ENCODE results near the gene TTLL12.

TTLL12 gene

DNA sequence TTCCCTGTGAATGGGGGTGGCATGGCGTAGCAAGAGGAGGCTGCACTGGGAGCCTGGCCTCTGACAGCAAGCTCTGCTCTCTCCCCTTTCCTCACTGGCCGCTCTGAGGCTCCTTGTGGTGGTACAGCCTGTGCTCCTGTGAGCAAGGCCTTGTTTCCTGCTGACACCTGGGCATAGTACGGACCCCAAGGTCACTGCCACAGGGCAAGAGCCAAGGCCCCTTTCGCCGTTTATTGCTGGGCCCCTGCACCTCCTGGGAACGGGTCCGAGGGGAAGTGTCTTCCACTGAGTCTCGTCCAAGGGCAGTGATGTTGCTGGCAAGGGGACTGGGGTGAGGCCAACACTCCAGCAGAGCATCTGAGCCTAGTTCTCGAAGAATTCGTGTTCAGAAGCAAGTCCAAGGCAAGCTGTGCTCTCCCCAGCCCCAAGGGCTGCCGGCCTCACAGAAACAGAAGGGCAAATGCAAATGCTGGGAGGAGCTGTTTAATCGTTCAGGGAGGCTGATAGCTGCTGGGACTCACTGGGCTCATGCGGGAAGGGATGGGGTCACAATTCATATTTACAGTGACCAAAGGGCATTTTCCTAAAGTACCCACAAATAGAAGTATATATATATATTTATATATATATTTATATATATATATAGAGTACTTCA is 15.9 kb upstream of the TTLL12 start:
- TF ChIP-seq, protein P1, sequence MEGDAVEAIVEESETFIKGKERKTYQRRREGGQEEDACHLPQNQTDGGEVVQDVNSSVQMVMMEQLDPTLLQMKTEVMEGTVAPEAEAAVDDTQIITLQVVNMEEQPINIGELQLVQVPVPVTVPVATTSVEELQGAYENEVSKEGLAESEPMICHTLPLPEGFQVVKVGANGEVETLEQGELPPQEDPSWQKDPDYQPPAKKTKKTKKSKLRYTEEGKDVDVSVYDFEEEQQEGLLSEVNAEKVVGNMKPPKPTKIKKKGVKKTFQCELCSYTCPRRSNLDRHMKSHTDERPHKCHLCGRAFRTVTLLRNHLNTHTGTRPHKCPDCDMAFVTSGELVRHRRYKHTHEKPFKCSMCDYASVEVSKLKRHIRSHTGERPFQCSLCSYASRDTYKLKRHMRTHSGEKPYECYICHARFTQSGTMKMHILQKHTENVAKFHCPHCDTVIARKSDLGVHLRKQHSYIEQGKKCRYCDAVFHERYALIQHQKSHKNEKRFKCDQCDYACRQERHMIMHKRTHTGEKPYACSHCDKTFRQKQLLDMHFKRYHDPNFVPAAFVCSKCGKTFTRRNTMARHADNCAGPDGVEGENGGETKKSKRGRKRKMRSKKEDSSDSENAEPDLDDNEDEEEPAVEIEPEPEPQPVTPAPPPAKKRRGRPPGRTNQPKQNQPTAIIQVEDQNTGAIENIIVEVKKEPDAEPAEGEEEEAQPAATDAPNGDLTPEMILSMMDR (IDR thresholded peaks at IDR 0.05): no peak
- TF ChIP-seq ZFX (IDR thresholded peaks at IDR 0.05; ENCODE audit: borderline replicate concordance): no peak
- no peak overlapping the region for H3K27ac ChIP-seq

DNA sequence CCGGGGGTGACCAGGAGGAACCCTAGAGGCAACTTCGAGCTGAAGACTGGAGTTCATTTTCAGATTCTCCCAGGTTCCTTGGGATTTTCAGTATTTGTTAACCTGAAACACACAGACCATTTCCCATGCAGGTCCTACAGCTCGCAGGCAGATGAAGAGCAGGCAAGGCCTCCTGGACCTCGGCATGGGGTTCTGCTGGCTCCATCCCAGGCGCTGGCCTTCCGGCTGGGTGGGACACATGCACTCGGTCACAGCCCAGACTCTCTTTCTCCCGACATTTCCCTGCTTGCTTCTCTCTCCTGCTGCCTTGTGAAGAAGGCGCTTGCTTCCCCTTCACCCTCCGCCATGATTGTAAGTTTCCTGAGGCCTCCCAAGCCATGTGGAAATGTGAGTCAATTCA is 15.4 kb upstream of the TTLL12 start:
- H3K27ac ChIP-seq: no peak overlapping the region
- no peak for TF ChIP-seq ZFX (IDR thresholded peaks at IDR 0.05; ENCODE audit: borderline replicate concordance)
- TF ChIP-seq, protein P1 (IDR thresholded peaks at IDR 0.05): no peak

DNA sequence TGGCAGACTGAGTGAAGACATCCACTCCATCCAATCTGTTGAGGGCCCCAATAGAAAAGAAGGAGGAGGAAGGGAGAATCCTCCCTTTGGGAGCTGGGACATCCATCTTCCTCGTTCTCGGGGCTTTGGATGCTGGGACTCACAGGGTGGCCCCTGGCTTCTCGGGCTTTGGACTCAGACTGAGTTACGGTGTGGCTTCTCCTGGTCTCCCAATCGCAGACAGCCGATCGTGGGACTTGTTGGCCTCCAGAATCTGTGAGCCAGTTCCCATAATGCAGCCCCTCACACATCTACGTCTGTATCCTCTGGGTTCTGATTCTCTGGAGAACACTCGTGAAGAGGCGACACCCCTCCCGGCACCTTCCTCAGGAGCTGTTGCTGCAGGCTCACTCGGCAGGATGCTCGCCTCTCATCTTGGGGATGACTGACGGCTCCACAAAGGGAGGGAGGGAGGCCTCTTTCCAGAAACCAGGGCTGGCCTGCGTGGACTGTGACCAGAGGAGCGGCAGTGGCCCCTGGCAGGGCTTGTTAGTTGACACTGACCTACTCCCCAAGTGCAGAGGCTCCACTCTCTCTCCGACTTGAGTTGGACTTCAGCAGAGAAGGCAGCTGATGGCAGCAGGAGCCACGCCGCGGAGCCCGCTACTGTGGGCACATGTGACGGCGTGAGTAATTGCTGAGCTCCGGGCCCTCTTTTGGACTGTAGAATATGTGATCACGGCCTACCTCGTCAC is 14.7 kb upstream of the TTLL12 start:
- TF ChIP-seq ZFX (IDR thresholded peaks at IDR 0.05; ENCODE audit: borderline replicate concordance): no peak
- TF ChIP-seq, protein P1 (IDR thresholded peaks at IDR 0.05): no peak
- H3K27ac ChIP-seq: no peak overlapping the region

DNA sequence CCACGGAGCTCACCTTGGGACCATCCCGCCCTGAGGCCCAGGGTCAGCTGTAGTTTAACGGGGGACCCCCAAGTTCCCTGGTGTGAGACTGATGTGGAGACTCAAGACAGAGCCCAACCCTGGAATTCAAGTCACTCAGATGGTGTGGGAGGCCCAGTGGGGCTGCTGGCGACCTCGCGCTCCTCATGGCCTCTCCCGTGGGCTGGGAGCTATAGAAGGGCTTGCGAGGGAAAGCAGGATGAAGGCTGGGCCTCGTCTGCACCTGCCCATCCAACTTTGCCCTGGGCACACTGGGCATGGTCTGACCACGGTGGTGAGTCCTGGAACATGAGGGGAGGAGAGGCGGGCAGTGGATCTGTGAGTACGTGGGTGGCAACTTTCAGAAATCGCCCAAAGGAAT is 13.6 kb upstream of the TTLL12 start:
- no peak overlapping the region for H3K27ac ChIP-seq
- TF ChIP-seq, protein P1 (IDR thresholded peaks at IDR 0.05): no peak

DNA sequence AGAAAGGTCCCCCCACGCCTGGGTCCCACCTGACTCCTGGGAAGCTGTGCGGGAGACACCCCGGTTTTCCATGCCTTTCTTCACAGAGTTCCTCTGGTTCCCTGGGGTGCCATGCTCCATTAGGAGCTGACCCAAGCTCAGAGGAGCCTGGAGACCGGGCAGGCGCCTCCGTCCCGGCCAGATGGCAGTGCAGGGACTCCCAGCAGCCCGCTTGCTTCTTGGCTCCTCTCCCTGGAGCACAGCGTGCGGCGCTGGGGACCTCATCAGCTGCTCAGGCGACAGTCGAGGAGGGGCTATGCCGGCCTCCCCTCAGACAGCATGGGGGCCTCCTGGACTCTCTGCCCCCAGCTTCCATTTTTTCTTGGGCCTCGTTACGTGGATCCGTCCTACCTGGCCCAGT is 13.1 kb upstream of the TTLL12 start:
- no peak overlapping the region for H3K27ac ChIP-seq

DNA sequence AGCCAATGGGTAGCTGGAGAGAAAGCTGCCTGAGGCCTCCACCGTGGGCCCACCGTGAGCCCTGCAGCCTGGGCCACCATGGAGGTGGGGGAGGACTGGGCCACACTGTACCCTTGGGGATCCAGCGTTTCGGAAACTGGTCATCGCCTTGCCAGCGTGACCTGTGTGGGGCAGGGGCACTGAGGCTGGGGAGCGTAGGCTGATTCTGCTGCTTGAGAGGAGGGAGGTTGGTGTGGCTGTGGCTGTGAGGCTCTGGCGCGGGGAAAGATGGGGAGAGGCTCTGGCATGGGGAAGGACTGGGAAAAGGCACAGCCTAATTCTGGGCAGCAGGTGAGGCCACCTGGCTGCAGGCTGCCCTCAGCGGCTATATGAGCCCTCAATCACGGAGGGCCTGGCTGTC is 12.6 kb upstream of the TTLL12 start:
- TF ChIP-seq, protein P1 (IDR thresholded peaks at IDR 0.05): no peak
- TF ChIP-seq ZFX (IDR thresholded peaks at IDR 0.05; ENCODE audit: borderline replicate concordance): no peak
- H3K27ac ChIP-seq: no peak overlapping the region

More for the DNA sequence above, 13.1 kb upstream of the TTLL12 start:
- TF ChIP-seq, protein P1 (IDR thresholded peaks at IDR 0.05): no peak
- no peak for TF ChIP-seq ZFX (IDR thresholded peaks at IDR 0.05; ENCODE audit: borderline replicate concordance)

DNA sequence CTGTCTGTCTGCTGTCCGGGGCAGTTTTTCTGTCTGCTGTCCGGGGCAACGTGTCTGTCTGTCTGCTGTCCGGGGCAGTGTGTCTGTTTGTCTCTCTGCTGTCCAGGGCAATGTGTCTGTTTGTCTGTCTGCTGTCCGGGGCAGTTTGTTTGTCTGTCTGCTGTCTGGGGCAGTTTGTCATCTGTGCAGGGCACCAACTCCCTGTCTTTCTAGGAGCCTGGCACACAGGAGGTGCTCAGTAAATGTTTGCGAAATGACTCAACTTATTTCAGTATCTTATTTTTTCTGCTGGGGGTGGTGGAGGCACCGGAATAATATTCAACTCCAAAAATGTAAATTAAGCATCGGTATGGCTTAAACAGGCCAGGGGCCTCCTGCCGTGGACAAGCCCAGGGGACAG is 12.0 kb upstream of the TTLL12 start:
- TF ChIP-seq, protein P1 (IDR thresholded peaks at IDR 0.05): no peak
- TF ChIP-seq ZFX (IDR thresholded peaks at IDR 0.05; ENCODE audit: borderline replicate concordance): no peak
- H3K27ac ChIP-seq: no peak overlapping the region

All from 22Rv1 (cell line).